Activated T-cell treated with anti-CD3 and anti-CD28 coated beads, Interleukin-2, amount 50 U/mL, for 24 hours (primary cell): Measurements from ENCODE around the gene ZYX.
"Not testable (repeated sequence)": the region's sequence is repeated elsewhere in the genome, so short reads cannot be mapped to it uniquely, and the experiment has no call there.

Source experiments
- DNase-seq: peaks from one replicate; pipeline ENCODE4 v3.0.0-alpha.2; 2020
- H3K27ac Mint-ChIP-seq: 2 replicates; pipeline ENCODE4 v1.8.0; 2020; ENCODE audit warnings: mild to moderate bottlenecking, mixed read lengths
- H3K27me3 Mint-ChIP-seq: 2 replicates; pipeline ENCODE4 v1.8.0; 2020; ENCODE audit warnings: mixed read lengths
- H3K36me3 Mint-ChIP-seq: 2 replicates; pipeline ENCODE4 v1.8.0; 2020; ENCODE audit warnings: low read depth, mixed read lengths
- H3K4me1 Mint-ChIP-seq: 2 replicates; pipeline ENCODE4 v1.8.0; 2020; ENCODE audit warnings: low read depth, mixed read lengths
- H3K4me3 Mint-ChIP-seq: 2 replicates; pipeline ENCODE4 v1.8.0; 2020; ENCODE audit warnings: mild to moderate bottlenecking, moderate library complexity, mixed read lengths
- H3K9me3 Mint-ChIP-seq: 2 replicates; pipeline ENCODE4 v1.8.0; 2020; ENCODE audit warnings: mixed read lengths

Gene ZYX

DNA sequence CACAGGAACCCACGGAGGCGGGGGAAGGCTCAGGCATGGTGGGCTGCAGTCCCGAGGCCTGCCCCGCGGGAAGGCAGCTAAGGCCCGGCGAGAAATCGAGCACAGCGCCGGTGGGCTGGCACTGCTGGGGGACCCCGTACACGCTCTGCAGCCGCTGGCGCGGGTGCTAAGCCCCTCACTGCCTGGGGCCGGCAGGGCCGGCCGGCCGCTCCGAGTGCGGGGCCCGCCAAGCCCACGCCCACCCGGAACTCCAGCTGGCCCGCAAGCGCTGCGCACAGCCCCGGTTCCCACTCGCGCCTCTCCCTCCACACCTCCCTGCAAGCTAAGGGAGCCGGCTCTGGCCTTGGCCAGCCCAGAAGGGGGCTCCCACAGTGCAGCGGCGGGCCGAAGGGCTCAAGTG, 43.3 kb downstream of the ZYX start:
- H3K27me3 Mint-ChIP-seq, H3K36me3 Mint-ChIP-seq, H3K9me3 Mint-ChIP-seq, H3K27ac Mint-ChIP-seq, H3K4me1 Mint-ChIP-seq, H3K4me3 Mint-ChIP-seq, DNase-seq: not testable (repeated sequence)

DNA sequence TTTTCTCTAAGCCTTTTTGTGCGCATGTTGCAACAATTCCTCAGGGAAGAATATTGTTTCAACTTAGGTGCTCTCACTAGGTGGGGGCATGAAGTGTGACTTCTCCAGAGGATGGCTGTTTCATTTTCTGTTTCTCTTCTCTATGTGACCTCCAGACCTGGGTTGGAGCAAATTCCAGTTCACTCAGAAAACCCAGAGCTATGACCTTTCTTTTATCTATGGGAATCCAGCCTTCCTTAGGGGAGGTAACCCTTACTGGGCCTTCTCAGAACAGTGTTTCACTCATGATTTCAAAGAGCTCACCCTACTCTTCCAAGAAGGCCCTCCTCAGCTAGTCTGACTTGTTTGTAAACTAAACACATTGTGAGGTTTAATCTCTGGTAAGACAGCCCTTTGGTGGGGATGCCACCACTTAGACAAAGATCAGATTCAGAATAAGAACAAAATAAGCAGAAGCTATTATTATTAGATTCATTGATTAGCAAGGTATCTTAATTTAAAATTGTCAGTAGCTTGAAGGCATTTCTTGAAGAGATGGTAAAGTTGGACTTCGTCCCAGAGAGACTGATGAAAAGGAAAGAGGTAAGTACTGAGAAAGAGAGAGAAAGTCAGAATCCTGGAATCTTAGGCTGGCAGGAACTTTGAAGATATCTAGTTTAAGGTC, 45.5 kb downstream of the ZYX start:
- Mint-ChIP-seq H3K4me1 (peaks cover 7% of the 10 kb centered on the region), H3K9me3 (no peaks in the 10 kb centered on the region), H3K27me3 (no peaks in the 10 kb centered on the region), H3K36me3 (no peaks in the 10 kb centered on the region), H3K4me3 (no peak overlapping the region), H3K27ac (peak overlapping the region; percentile 42)
- DNase-seq = no peak

DNA sequence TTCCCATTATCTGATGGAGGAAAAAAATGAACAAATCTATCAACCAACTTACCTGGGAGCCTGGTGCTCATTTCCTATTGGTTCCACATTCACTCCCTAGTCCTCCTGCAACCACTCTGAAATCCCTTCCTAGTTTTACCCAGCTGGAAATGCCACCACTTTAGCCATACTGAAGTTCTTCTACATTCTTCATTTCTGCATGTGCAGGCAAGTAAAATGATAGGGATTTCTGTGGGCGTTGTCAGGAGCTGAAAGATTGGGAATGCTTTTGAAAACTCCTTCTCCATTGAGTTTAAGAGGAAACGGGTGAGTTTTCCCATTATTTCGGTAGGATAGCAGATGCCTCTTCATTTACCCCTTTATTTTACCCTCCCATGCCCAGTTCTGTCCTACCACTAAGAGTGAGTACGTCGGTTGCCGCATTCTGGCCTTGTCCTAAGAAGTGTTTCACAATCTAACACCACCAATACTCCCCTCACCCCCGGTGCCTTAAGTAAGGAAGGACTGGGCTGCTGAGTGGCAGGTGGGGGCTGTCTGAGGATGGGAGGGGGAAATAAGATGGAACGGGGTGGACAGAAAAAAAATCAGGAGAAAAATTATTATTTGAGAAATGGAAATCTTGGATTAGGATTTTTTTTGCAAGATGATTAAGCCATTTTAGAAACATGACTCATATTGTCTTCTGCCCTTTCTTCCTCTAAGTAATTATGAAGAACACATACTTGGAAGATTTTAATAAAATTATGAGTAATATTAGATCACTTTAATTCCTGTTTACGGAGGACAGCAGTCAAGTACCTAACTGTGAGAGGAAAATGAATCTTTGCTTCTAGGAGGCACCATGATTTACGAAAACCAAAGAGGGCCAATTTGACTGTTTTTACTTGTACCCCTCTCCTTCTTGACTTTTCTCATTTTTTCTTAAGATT, 48.9 kb downstream of the ZYX start:
- Mint-ChIP-seq H3K4me3 (no peak overlapping the region), H3K36me3 (no peaks in the 10 kb centered on the region), H3K27ac (no peak overlapping the region), H3K9me3 (no peaks in the 10 kb centered on the region), H3K27me3 (no peaks in the 10 kb centered on the region), H3K4me1 (peaks cover 7% of the 10 kb centered on the region)
- DNase-seq = no peak

DNA sequence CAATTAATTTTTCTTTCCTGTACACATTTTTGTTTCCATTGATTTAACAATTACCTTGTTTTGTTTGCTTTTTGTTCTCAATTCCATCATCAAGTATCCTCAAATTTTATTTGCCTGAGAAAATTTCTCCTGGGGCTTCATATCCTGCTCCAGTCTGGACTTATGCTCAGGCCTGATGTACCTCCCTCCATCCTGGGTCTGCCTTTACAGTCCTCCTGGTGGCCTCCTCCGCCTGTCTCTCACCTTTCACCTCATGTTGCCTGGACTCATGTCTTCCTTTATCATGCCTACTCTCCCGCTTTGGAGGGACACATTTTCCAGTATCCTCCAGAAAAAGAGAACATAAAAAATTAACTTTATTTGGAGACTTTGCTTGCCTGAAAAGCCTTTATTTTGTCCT, 50.0 kb downstream of the ZYX start:
- Mint-ChIP-seq H3K4me1 (peaks cover 8% of the 10 kb centered on the region), H3K4me3 (no peak overlapping the region), H3K36me3 (no peaks in the 10 kb centered on the region), H3K27me3 (no peaks in the 10 kb centered on the region), H3K27ac (no peak overlapping the region), H3K9me3 (no peaks in the 10 kb centered on the region)
- DNase-seq = no peak

DNA sequence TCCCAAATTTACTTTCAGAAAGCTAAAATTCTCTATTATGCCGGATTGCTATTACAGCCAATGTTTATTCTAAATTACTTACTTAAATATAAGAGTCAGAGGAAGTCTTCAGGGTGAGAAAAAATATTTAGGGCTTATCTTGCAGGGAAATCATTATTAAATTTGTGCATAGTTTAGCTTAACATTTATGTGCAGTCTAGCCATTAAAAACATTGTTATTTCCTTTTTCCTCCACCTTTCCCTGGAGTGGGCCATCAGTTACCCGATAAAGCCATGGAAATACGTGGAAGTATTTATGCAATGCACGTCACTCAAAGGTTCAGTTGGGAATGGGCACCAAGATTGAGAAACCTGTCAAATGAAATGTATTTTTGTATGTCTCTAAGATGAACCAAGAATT, 52.6 kb downstream of the ZYX start:
- Mint-ChIP-seq H3K27ac (no peak overlapping the region), H3K4me1 (peaks cover 24% of the 10 kb centered on the region), H3K27me3 (no peaks in the 10 kb centered on the region), H3K4me3 (no peak overlapping the region), H3K9me3 (no peaks in the 10 kb centered on the region), H3K36me3 (no peaks in the 10 kb centered on the region)
- no peak for DNase-seq

DNA sequence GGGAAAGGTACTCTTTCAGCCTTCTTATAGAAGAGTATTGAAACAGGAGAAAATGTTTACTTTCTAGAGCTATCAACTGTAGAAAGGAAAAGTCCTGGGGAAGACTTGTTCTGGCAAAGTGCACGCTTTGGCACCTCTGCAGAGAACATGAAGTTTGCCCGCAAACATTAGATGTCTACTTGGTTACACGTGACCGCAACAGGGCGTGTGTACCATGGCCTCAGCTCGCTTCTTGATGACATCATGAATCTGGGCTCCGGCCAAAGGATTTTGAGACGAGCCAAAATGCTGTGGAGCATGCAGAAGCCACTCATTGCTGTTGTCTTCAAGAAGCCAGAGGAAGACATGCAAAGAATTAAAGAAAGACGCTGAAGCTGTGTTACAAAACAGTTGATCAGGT, 53.5 kb downstream of the ZYX start:
- Mint-ChIP-seq H3K4me1 (peaks cover 26% of the 10 kb centered on the region), H3K27me3 (no peaks in the 10 kb centered on the region), H3K4me3 (no peak overlapping the region), H3K9me3 (no peaks in the 10 kb centered on the region), H3K27ac (no peak overlapping the region), H3K36me3 (no peaks in the 10 kb centered on the region)
- no peak for DNase-seq

DNA sequence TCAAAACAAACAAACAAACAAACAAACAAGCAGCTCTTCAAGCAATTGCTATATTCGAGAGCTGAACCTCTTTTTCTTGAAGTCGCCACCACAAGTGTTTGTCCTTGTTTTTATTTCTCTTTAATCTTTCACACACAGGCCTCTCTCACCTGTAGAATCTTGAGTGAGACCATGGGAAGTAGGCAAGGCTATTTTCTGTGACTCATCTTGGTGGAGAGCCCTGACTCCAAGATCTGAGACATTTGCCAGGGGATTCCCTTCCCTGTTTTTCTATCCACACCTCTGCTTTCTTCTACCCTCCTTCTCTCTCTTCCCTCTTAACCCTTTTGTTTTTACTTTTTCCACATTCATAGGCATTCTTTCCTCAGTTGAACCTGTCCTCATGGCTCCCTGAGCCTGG, 54.1 kb downstream of the ZYX start:
- Mint-ChIP-seq H3K36me3 (no peaks in the 10 kb centered on the region), H3K27ac (no peak overlapping the region), H3K9me3 (no peaks in the 10 kb centered on the region), H3K27me3 (no peaks in the 10 kb centered on the region), H3K4me1 (peaks cover 28% of the 10 kb centered on the region), H3K4me3 (no peak overlapping the region)
- DNase-seq = no peak

DNA sequence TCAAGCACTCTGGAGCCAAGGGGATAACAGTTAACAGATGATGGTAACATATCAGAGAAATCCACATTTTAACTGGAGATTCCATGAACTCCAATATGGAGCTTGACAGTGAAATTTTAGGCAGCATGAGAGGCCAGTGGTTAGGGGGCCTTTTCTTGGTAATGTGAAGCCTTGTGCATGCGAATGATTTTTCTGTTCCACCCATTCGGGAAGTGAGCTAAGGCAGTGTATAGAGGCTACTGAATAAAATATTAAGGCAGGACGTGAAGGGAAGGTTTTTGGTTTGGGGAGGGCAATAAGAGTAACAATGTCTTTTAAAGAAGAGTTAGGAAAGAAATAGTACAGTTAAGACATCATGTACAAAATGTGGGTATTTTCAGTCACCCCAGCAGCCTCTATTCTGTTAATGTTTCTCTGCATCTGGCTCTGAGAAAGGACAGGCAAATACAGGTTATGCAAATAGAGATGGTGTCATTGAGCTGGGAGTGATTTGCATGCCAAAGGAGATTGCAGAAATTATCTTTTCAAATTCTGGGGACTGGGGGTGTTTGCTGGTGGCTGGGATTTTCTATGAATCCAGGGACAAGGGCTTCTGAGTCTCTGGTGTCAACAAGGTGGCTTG, 55.3 kb downstream of the ZYX start:
- Mint-ChIP-seq H3K4me1 (peaks cover 28% of the 10 kb centered on the region), H3K27me3 (no peaks in the 10 kb centered on the region), H3K27ac (no peak overlapping the region), H3K36me3 (no peaks in the 10 kb centered on the region), H3K9me3 (no peaks in the 10 kb centered on the region), H3K4me3 (no peak overlapping the region)
- DNase-seq = no peak

DNA sequence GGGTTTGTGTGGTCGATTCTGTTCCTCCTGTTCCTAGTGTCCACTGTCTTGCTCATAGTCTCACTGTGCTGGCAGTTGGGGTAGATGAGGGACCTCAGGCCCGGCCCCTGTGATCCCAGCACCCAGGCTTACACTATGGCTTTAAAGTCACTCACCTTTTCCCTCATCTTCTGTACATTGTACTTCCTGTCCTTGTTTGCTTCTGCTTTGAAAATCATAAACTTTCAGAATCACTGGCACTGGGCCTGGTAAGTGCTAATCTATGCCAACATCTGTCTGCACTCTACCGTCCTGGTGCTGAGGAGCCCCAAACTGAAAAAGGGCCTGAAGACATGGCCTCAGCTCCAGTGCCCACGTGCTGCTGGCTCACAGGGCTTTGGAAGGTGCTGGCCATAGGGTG, 56.4 kb downstream of the ZYX start:
- Mint-ChIP-seq H3K36me3 (no peaks in the 10 kb centered on the region), H3K4me1 (peaks cover 28% of the 10 kb centered on the region), H3K4me3 (no peak overlapping the region), H3K27me3 (no peaks in the 10 kb centered on the region), H3K9me3 (no peaks in the 10 kb centered on the region), H3K27ac (peak overlapping the region; percentile 42)
- DNase-seq = no peak

DNA sequence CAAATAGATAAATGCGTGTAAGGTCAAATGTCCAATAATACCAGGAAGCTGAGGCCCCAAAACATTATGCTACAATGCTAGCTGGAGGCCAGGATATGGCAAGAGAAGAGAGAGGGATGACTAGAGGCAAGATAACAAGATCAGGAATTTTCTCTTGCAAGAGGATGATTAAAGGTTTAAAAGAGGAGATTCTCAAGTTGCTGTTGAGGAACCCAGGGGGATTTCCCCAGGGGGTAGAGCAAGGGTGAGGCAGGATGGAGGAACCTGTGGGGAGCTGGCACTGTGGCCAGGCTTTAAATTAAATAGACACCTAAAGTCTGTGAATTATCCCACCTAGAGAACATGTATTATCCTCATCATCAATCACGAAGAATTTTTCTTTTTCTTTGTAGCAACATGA, 58.7 kb downstream of the ZYX start:
- no peaks in the 10 kb centered on the region for H3K9me3 Mint-ChIP-seq
- no peaks in the 10 kb centered on the region for H3K27me3 Mint-ChIP-seq
- no peak for DNase-seq
- H3K4me1 Mint-ChIP-seq = peaks cover 28% of the 10 kb centered on the region
- H3K27ac Mint-ChIP-seq = no peak overlapping the region
- no peak overlapping the region for H3K4me3 Mint-ChIP-seq
- H3K36me3 Mint-ChIP-seq = no peaks in the 10 kb centered on the region
